ENCODE data around the gene RPIA.

DNA sequence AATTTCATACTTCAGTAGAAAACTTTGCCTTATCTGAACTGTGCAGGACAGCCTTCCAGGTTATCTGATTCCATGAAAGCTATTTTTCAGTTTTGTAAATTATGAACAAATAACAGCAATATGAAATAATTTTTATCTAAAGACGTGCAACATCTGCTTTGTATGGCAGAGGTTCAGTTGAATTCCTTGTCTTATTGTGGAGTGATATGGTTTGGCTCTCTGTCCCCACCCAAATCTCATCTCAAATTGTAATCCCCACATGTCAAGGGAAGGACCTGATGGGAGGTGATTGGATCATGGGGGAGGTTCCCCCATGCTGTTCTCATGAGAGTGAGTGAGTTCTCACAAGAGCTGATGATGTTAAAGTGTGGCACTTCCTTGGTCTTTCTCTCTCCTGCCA lies 18.1 kb upstream of the RPIA start:
- TF ChIP-seq, protein P1, sequence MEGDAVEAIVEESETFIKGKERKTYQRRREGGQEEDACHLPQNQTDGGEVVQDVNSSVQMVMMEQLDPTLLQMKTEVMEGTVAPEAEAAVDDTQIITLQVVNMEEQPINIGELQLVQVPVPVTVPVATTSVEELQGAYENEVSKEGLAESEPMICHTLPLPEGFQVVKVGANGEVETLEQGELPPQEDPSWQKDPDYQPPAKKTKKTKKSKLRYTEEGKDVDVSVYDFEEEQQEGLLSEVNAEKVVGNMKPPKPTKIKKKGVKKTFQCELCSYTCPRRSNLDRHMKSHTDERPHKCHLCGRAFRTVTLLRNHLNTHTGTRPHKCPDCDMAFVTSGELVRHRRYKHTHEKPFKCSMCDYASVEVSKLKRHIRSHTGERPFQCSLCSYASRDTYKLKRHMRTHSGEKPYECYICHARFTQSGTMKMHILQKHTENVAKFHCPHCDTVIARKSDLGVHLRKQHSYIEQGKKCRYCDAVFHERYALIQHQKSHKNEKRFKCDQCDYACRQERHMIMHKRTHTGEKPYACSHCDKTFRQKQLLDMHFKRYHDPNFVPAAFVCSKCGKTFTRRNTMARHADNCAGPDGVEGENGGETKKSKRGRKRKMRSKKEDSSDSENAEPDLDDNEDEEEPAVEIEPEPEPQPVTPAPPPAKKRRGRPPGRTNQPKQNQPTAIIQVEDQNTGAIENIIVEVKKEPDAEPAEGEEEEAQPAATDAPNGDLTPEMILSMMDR (conservative IDR thresholded peaks at IDR 0.05 in 1 of 2, IDR thresholded peaks at IDR 0.05 in 1 of 2; ENCODE audit: extremely low read depth in 1 of 2, insufficient read depth in 1 of 2, low read depth in 1 of 2, low read length in 2 of 2) = no peak
- TF ChIP-seq EZH2 (IDR thresholded peaks at IDR 0.05; ENCODE audit: borderline replicate concordance, low read length) = no peak
